ENCODE data around the gene ANOS1. TPM values are rescaled to one million over a fixed set of nuclear protein-coding genes. Genes with fewer than 3 reads are reported as not detected.
A peak's percentile ranks its signal among the peaks of the same experiment; 100 is the strongest.

Gene ANOS1
- total and polyA plus RNA-seq, 4 donors, result 6.0 to 44.2 (median 22.2) TPM

- peaks cover 0 to 5% (median 0%) of the 10 kb centered on the region in 5 donors for H3K4me1 ChIP-seq (ENCODE audit: control insufficient read depth in 5 of 5, insufficient read depth in 5 of 5, low read length in 5 of 5)
- H3K27ac ChIP-seq (ENCODE audit: low read depth in 1 of 2, low read length in 1 of 2), result peak overlapping the region in 1 of 2 donors; percentile 23
- peaks cover 0 to 58% (median 57%) of the 10 kb centered on the region in 3 donors for H3K27me3 ChIP-seq (ENCODE audit: control insufficient read depth in 3 of 3, insufficient read depth in 3 of 3, low read length in 2 of 3)
- no peak for TF ChIP-seq CTCF (IDR thresholded peaks at IDR 0.05; ENCODE audit: control extremely low read depth, extremely low read depth)
- no peaks in the 10 kb centered on the region for H3K36me3 ChIP-seq (ENCODE audit: control insufficient read depth in 4 of 4, insufficient read depth in 4 of 4, low read length in 4 of 4)
- WGBS, 2 donors, result 17 to 44% methylated on average over 11 of the region's 11 CpGs
- no peak overlapping the region for H3K9ac ChIP-seq (ENCODE audit: insufficient read depth in 1 of 2, low read length in 2 of 2)
- peaks cover 0 to 7% (median 0%) of the 10 kb centered on the region in 4 donors for H3K9me3 ChIP-seq (ENCODE audit: control insufficient read depth in 4 of 4, insufficient read depth in 3 of 4, low read length in 3 of 4)
- no peak overlapping the region for H3K4me3 ChIP-seq
- no peak for ATAC-seq (ENCODE audit: insufficient read depth, low FRiP score)
- no peak for DNase-seq
These were observed 2.9 kb downstream of the ANOS1 start for GRCh38 chrX:8728932-8729535.

GRCh38 chrX:8726031-8726652, 5.8 kb downstream of the ANOS1 start:
- peak; percentile 12 for ATAC-seq (ENCODE audit: insufficient read depth, low FRiP score)
- Histone ChIP-seq H3K4me3 (no peak overlapping the region), H3K27me3 (ENCODE audit: control insufficient read depth in 3 of 3, insufficient read depth in 3 of 3, low read length in 2 of 3) (peaks cover 0 to 42% (median 38%) of the 10 kb centered on the region in 3 donors), H3K9ac (ENCODE audit: insufficient read depth in 1 of 2, low read length in 2 of 2) (no peak overlapping the region), H3K9me3 (ENCODE audit: control insufficient read depth in 4 of 4, insufficient read depth in 3 of 4, low read length in 3 of 4) (peaks cover 0 to 9% (median 0%) of the 10 kb centered on the region in 4 donors), H3K4me1 (ENCODE audit: control insufficient read depth in 5 of 5, insufficient read depth in 5 of 5, low read length in 5 of 5) (peaks cover 0 to 5% (median 0%) of the 10 kb centered on the region in 5 donors), H3K27ac (ENCODE audit: low read depth in 1 of 2, low read length in 1 of 2) (no peak overlapping the region), H3K36me3 (ENCODE audit: control insufficient read depth in 4 of 4, insufficient read depth in 4 of 4, low read length in 4 of 4) (no peaks in the 10 kb centered on the region)
- TF ChIP-seq CTCF (IDR thresholded peaks at IDR 0.05; ENCODE audit: control extremely low read depth, extremely low read depth), result no peak
- WGBS, 2 donors, result 40 to 68% methylated on average over 7 of the region's 7 CpGs
- no peak for DNase-seq

- peaks cover 0 to 5% (median 0%) of the 10 kb centered on the region in 5 donors for H3K4me1 ChIP-seq (ENCODE audit: control insufficient read depth in 5 of 5, insufficient read depth in 5 of 5, low read length in 5 of 5)
- H3K9me3 ChIP-seq (ENCODE audit: control insufficient read depth in 4 of 4, insufficient read depth in 3 of 4, low read length in 3 of 4), result peaks cover 0 to 9% (median 0%) of the 10 kb centered on the region in 4 donors
- 28 to 43% methylated on average over 7 of the region's 7 CpGs for WGBS, 2 donors
- no peak overlapping the region for H3K9ac ChIP-seq (ENCODE audit: insufficient read depth in 1 of 2, low read length in 2 of 2)
- H3K4me3 ChIP-seq, result no peak overlapping the region
- ATAC-seq (ENCODE audit: insufficient read depth, low FRiP score) (no peak), DNase-seq (no peak)
- H3K27me3 ChIP-seq (ENCODE audit: control insufficient read depth in 3 of 3, insufficient read depth in 3 of 3, low read length in 2 of 3), result peaks cover 0 to 38% (median 22%) of the 10 kb centered on the region in 3 donors
- TF ChIP-seq CTCF (IDR thresholded peaks at IDR 0.05; ENCODE audit: control extremely low read depth, extremely low read depth), result no peak
- no peak overlapping the region for H3K27ac ChIP-seq (ENCODE audit: low read depth in 1 of 2, low read length in 1 of 2)
- H3K36me3 ChIP-seq (ENCODE audit: control insufficient read depth in 4 of 4, insufficient read depth in 4 of 4, low read length in 4 of 4), result no peaks in the 10 kb centered on the region
These were observed 7.6 kb downstream of the ANOS1 start for GRCh38 chrX:8724300-8724699.

All from lung (tissue), 12 donors.